ENCODE measurements around the gene RIMKLA. TPM values are rescaled to one million over a fixed set of nuclear protein-coding genes. Genes with fewer than 3 reads are reported as not detected.

Gene RIMKLA
- total and polyA plus RNA-seq, 10 of the 15 experiments (the other 5 are each of a cell fraction or from before 2014, with no cell fraction given): 0.01 to 0.52 (median 0.08) TPM

GRCh38 chr1:42350086-42350485 lies 30.5 kb upstream of the RIMKLA start:
- no peak overlapping the region for H3K9ac ChIP-seq (ENCODE audit: control insufficient read depth, insufficient read depth, low read length)
- no peaks in the 10 kb centered on the region for H3K36me3 ChIP-seq (ENCODE audit: control insufficient read depth in 2 of 2, insufficient read depth in 2 of 2, low read length in 1 of 2)
- 0 out of 4 replicates have a peak, but pooled peaks cover 0 to 3% of the 10 kb centered on the region in 2 experiments for H3K27me3 ChIP-seq (replicated peaks in 1 of 2; ENCODE audit: control insufficient read depth in 2 of 2, insufficient read depth in 2 of 2, low read length in 1 of 2)
- H2AFZ ChIP-seq (ENCODE audit: control insufficient read depth, low read depth, low read length): no peak overlapping the region
- H3K4me2 ChIP-seq (ENCODE audit: control insufficient read depth, insufficient read depth): no peak overlapping the region
- no peaks in the 10 kb centered on the region for H3K9me3 ChIP-seq (replicated peaks; ENCODE audit: control insufficient read depth, insufficient read depth, low read length)
- no peaks in the 10 kb centered on the region for H4K20me1 ChIP-seq (ENCODE audit: control insufficient read depth, insufficient read depth)
- ATAC-seq (no peak), FAIRE-seq (no peak), DNase-seq (ENCODE audit: low read depth, low spot score) (no peak)
- ChIA-PET POLR2A (no interaction called here), SMC1A (ENCODE audit: uncharacterized antibody, unreplicated experiment) (interaction anchor here (1.1 to 1.2 kb wide), 3 partner anchors 12 to 203 kb away, joined by 3 to 4 read pairs (median 3); no protein-coding TSS in a partner anchor), RAD21 (ENCODE audit: unreplicated experiment) (interaction anchor here (2.0 kb wide), 1 partner anchor 10 kb away, joined by 7 read pairs; no protein-coding TSS in a partner anchor), CTCF (interaction anchor here (0.8 to 1.6 kb wide), 5 partner anchors 9 to 80 kb away, joined by 3 to 4 read pairs (median 3); no protein-coding TSS in a partner anchor)
- H3K4me1 ChIP-seq (ENCODE audit: control insufficient read depth, insufficient read depth, low read length): no peaks in the 10 kb centered on the region
- intact Hi-C loops (cut with micrococcal nuclease; ENCODE audit: unreplicated experiment): no loop called here
- TF ChIP-seq CUX1 (IDR thresholded peaks at IDR 0.05; ENCODE audit: insufficient replicate concordance, low read depth, low read length): no peak
- TF ChIP-seq CTCF (IDR thresholded peaks at IDR 0.05 in 2 of 3, conservative IDR thresholded peaks at IDR 0.05 in 1 of 3; ENCODE audit: control insufficient read depth in 2 of 3, extremely low read depth in 1 of 3, insufficient read depth in 1 of 3, low read depth in 3 of 3, low read length in 3 of 3): no peak
- TF ChIP-seq ZZZ3 (IDR thresholded peaks at IDR 0.05; ENCODE audit: control insufficient read depth, insufficient read length, low read depth): no peak
- no peak for TF ChIP-seq POLR2A (IDR thresholded peaks at IDR 0.05; ENCODE audit: low read depth, low read length)
- no peak for TF ChIP-seq SRF (IDR thresholded peaks at IDR 0.05; ENCODE audit: low read depth in 2 of 2, low read length in 2 of 2)
- no peak for TF ChIP-seq ZNF24 (IDR thresholded peaks at IDR 0.05)
- no peak for TF ChIP-seq SP1 (IDR thresholded peaks at IDR 0.05; ENCODE audit: low read depth, low read length)
- no peak for TF ChIP-seq CREB1 (IDR thresholded peaks at IDR 0.05; ENCODE audit: low read depth)
- TF ChIP-seq SMAD1 (IDR thresholded peaks at IDR 0.05; ENCODE audit: low read depth, partially characterized antibody): no peak
- TF ChIP-seq IRF5 (IDR thresholded peaks at IDR 0.05; ENCODE audit: borderline replicate concordance): no peak
- no peak for TF ChIP-seq TAF1 (IDR thresholded peaks at IDR 0.05; ENCODE audit: borderline replicate concordance, low read depth, low read length)
- no peak for TF ChIP-seq USF1 (IDR thresholded peaks at IDR 0.05; ENCODE audit: borderline replicate concordance, extremely low read length, insufficient read depth, low read depth, low read length)
- TF ChIP-seq MYB (IDR thresholded peaks at IDR 0.05; ENCODE audit: borderline replicate concordance, low read depth, low read length): no peak
- TF ChIP-seq CBX5 (IDR thresholded peaks at IDR 0.05; ENCODE audit: low read depth): no peak
- in situ Hi-C loops (cut with MboI): no loop called here
- no TSS peak for BruUV-seq (replicated peaks)
- WGBS (ENCODE audit: insufficient coverage, insufficient replicate concordance, low lambda C conversion rate, missing lambda C conversion rate): 0% methylated on average over 1 of the region's 1 CpG
- no peak overlapping the region for H3K27ac ChIP-seq (ENCODE audit: control insufficient read depth, insufficient read depth)
- no peak overlapping the region for H3K4me3 ChIP-seq
- H3K79me2 ChIP-seq (ENCODE audit: control insufficient read depth, insufficient read depth, low read length): no peaks in the 10 kb centered on the region

Data from GM12878 (cell line).